Naive thymus-derived CD4-positive, alpha-beta T cell (primary cell): ENCODE measurements around the gene PCDHGB5. TPM values are rescaled to one million over a fixed set of nuclear protein-coding genes. Genes with fewer than 3 reads are reported as not detected.

ENCODE experiments used
- ATAC-seq: fragments of 150-1000 bp; cut with Tn5 transposase; 2 replicates; pipeline ENCODE4 v1.10.0; 2021; ENCODE audit warnings: mild to moderate bottlenecking, moderate library complexity
- CTCF ChIA-PET: fragments of 350-600 bp; sonication (Branson Sonifier 250); formaldehyde crosslinking; loops from one replicate; lab custom pipeline; 2021; ENCODE audit warnings: antibody characterized with exemption; lab: Charles Lee
- POLR2A ChIA-PET: fragments of 350-600 bp; sonication (Branson Sonifier 250); formaldehyde crosslinking; loops from one replicate; lab custom pipeline; 2021; ENCODE audit warnings: antibody characterized with exemption, inconsistent platforms; lab: Charles Lee
- DNase-seq, 9 donors: peaks; one replicate each; pipeline versions ENCODE4 v3.0.0 to v3.0.0-alpha.2; 2020 to 2022; ENCODE audit warnings: mixed read lengths in 1 of 9
- H3K27ac ChIP-seq: one replicate; pipeline ENCODE4 v1.7.0; 2013; ENCODE audit warnings: mild to moderate bottlenecking, low read depth, low read length, moderate library complexity
- H3K27me3 ChIP-seq, 2 donors: one replicate each; pipeline ENCODE4 v1.7.0; 2013; ENCODE audit warnings: low read length in 2 of 2, mild to moderate bottlenecking in 2 of 2, moderate library complexity in 2 of 2; ENCODE audit not compliant: control insufficient read depth in 2 of 2, insufficient read depth in 2 of 2
- H3K36me3 ChIP-seq, 3 experiments: 1 replicate in 2 of 3; 2 replicates in 1 of 3; pipeline ENCODE4 v1.7.0; 2013; ENCODE audit warnings: low read length in 3 of 3, mild to moderate bottlenecking in 3 of 3, moderate library complexity in 1 of 3; ENCODE audit not compliant: insufficient read depth in 3 of 3, control insufficient read depth in 2 of 3
- H3K4me1 ChIP-seq, 2 donors: one replicate each; pipeline ENCODE4 v1.7.0; 2013; ENCODE audit warnings: low read length in 2 of 2, mild to moderate bottlenecking in 2 of 2, moderate library complexity in 1 of 2; ENCODE audit not compliant: control insufficient read depth in 2 of 2, insufficient read depth in 2 of 2
- H3K4me3 ChIP-seq: 2 replicates; pipeline ENCODE4 v1.7.0; 2013; ENCODE audit warnings: mild to moderate bottlenecking, low read length
- H3K9me3 ChIP-seq, 3 experiments: 1 replicate in 2 of 3; 2 replicates in 1 of 3; pipeline ENCODE4 v1.7.0; 2013; ENCODE audit warnings: low read length in 3 of 3; ENCODE audit not compliant: control insufficient read depth in 2 of 3
- H3K27ac Mint-ChIP-seq, 9 donors: one replicate each; pipeline ENCODE4 v1.8.0; 2020 to 2022; ENCODE audit warnings: mixed read lengths in 9 of 9, mild to moderate bottlenecking in 8 of 9, moderate library complexity in 5 of 9, inconsistent platforms in 2 of 9
- H3K27me3 Mint-ChIP-seq, 5 donors: one replicate each; pipeline ENCODE4 v1.8.0; 2021 to 2022; ENCODE audit warnings: mixed read lengths in 5 of 5, mild to moderate bottlenecking in 1 of 5
- H3K36me3 Mint-ChIP-seq, 5 donors: one replicate each; pipeline ENCODE4 v1.8.0; 2020 to 2022; ENCODE audit warnings: mixed read lengths in 5 of 5, mild to moderate bottlenecking in 3 of 5, inconsistent platforms in 1 of 5
- H3K4me1 Mint-ChIP-seq, 7 donors: one replicate each; pipeline ENCODE4 v1.8.0; 2020 to 2022; ENCODE audit warnings: mixed read lengths in 7 of 7, mild to moderate bottlenecking in 3 of 7, inconsistent platforms in 1 of 7
- H3K4me3 Mint-ChIP-seq, 10 donors: one replicate each; pipeline ENCODE4 v1.8.0; 2020 to 2022; ENCODE audit warnings: mild to moderate bottlenecking in 10 of 10, mixed read lengths in 10 of 10, moderate library complexity in 6 of 10, inconsistent platforms in 2 of 10
- H3K9me3 Mint-ChIP-seq, 11 donors: one replicate each; pipeline ENCODE4 v1.8.0; 2020 to 2022; ENCODE audit warnings: mixed read lengths in 11 of 11, mild to moderate bottlenecking in 4 of 11, inconsistent platforms in 1 of 11, moderate library complexity in 1 of 11
- intact Hi-C, 2 donors: fragments of 100-400 bp; cut with micrococcal nuclease; formaldehyde crosslinking; loops; one replicate each; pipeline ENCODE4 v1.15.1; 2023
- polyA plus RNA-seq, 2 donors: library from polyadenylated mRNA; unstranded; fragments of 300-500 nt; fragmentation: Illumina TruSeq; gene quantifications; one replicate each; pipeline ENCODE4 v1.2.3, GENCODE V29; 2021
- total RNA-seq, 6 experiments: library from RNA in 5 of 6; stranded (reverse) in 5 of 6; gene quantifications; 1 replicate in 5 of 6; 2 replicates in 1 of 6; pipeline ENCODE4 v1.2.3 and lab custom pipeline; 2021 to 2026

PCDHGB5 gene
- total and polyA plus RNA-seq, 7 experiments from 2014 or later = 0.09 to 0.49 (median 0.42) TPM

DNA sequence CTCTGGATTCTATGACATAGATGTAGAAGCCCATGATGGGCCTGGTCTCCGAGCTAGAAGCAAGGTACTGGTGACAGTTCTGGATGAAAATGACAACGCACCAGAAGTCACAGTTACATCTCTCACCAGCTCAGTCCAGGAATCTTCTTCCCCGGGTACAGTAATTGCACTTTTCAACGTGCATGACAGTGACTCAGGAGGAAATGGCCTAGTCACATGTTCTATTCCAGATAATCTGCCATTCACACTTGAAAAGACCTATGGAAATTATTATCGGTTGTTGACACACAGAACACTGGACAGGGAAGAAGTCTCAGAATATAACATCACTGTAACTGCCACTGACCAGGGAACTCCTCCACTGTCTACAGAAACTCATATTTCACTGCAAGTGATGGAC lies 41.6 kb upstream of the PCDHGB5 start:
- peaks cover 31 to 90% (median 81%) of the 10 kb centered on the region in 5 donors for H3K27me3 Mint-ChIP-seq
- peaks cover 0 to 7% of the 10 kb centered on the region in 2 donors for H3K27me3 ChIP-seq
- no peak overlapping the region for H3K27ac ChIP-seq
- ATAC-seq (no peak), DNase-seq (no peak)
- H3K9me3 ChIP-seq = peaks cover 0 to 52% (median 0%) of the 10 kb centered on the region in 3 experiments
- peaks cover 8 to 91% (median 49%) of the 10 kb centered on the region in 11 donors for H3K9me3 Mint-ChIP-seq
- no peaks in the 10 kb centered on the region for H3K36me3 ChIP-seq
- ChIA-PET POLR2A (interaction anchor here (1.2 kb wide), 1 partner anchor 36 kb away, joined by 5 read pairs; the partner anchor contains the start of gene TAF7), CTCF (no interaction called here)
- H3K4me1 Mint-ChIP-seq = peaks cover 0 to 5% (median 2%) of the 10 kb centered on the region in 7 donors
- intact Hi-C loops = loop anchor here in 1 of 2 donors (5.0 kb wide), 1 partner anchor 156 kb away; no protein-coding TSS in a partner anchor
- H3K4me3 Mint-ChIP-seq = peak overlapping the region in 2 of 10 donors; percentile 27 to 53
- peaks cover 0 to 31% (median 11%) of the 10 kb centered on the region in 5 donors for H3K36me3 Mint-ChIP-seq
- no peak overlapping the region for H3K27ac Mint-ChIP-seq
- no peaks in the 10 kb centered on the region for H3K4me1 ChIP-seq
- no peak overlapping the region for H3K4me3 ChIP-seq

DNA sequence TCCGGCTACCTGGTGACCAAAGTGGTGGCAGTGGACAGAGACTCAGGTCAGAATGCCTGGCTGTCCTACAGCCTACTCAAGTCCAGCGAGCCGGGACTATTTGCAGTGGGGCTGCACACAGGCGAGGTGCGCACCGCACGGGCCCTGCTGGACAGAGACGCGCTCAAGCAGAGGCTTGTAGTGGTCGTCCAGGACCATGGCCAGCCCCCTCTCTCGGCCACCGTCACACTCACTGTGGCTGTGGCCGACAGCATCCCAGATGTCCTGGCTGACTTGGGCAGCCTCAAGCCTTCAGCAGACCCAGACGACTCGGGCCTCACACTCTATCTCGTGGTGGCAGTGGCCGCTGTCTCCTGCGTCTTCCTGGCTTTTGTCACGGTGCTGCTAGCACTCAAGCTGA lies 40.8 kb upstream of the PCDHGB5 start:
- H3K4me1 Mint-ChIP-seq = peaks cover 0 to 5% (median 2%) of the 10 kb centered on the region in 7 donors
- H3K9me3 Mint-ChIP-seq = peaks cover 8 to 91% (median 50%) of the 10 kb centered on the region in 11 donors
- H3K27me3 Mint-ChIP-seq = peaks cover 35 to 90% (median 81%) of the 10 kb centered on the region in 5 donors
- peaks cover 0 to 33% (median 14%) of the 10 kb centered on the region in 5 donors for H3K36me3 Mint-ChIP-seq
- Histone ChIP-seq H3K36me3 (no peaks in the 10 kb centered on the region), H3K9me3 (peaks cover 0 to 52% (median 0%) of the 10 kb centered on the region in 3 experiments), H3K4me1 (no peaks in the 10 kb centered on the region), H3K4me3 (no peak overlapping the region), H3K27ac (no peak overlapping the region), H3K27me3 (peaks cover 0 to 7% of the 10 kb centered on the region in 2 donors)
- CTCF ChIA-PET = no interaction called here
- POLR2A ChIA-PET = no interaction called here
- DNase-seq (no peak), ATAC-seq (no peak)
- H3K4me3 Mint-ChIP-seq = no peak overlapping the region
- no peak overlapping the region for H3K27ac Mint-ChIP-seq
- intact Hi-C loops = loop anchor here in 1 of 2 donors (5.0 kb wide), 1 partner anchor 155 kb away; no protein-coding TSS in a partner anchor

DNA sequence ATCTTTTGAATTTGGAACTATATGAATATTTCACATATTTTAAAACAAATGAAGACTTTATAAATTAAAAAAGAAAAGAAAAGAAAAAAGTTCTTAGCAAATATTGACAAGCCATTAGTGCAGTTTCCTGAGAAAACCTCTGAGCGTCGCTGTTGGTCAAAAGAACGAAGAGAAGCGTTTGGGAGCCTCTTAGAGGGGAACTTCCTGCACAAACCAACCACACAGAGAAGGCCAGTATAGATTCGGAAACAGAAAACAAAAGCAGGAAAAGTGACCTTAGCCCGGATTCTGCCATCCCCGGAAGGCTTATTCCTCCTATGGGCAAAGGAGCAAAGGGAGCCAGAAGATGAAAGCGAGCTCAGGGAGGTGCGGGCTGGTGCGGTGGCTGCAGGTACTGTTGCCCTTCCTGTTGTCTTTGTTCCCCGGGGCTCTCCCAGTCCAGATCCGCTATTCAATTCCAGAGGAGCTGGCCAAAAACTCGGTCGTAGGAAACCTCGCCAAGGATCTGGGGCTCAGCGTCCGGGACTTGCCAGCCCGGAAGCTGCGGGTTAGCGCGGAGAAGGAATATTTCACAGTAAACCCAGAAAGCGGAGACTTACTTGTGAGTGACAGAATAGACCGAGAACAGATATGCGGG lies 37.8 kb upstream of the PCDHGB5 start, which contains the start of gene PCDHGB2:
Gene PCDHGB2, plus strand, starts transcription at position 205 of the 637 bp plus-strand sequence. Its CDS starts 142 bp downstream, at position 347.
- Histone ChIP-seq H3K27me3 (peaks cover 5 to 19% of the 10 kb centered on the region in 2 donors), H3K4me1 (no peaks in the 10 kb centered on the region), H3K4me3 (peak within 1 kb of the TSS; percentile 43), H3K36me3 (no peaks in the 10 kb centered on the region), H3K9me3 (peaks cover 0 to 62% (median 0%) of the 10 kb centered on the region in 3 experiments), H3K27ac (no peak within 1 kb of the TSS)
- Mint-ChIP-seq H3K36me3 (peaks cover 6 to 36% (median 18%) of the 10 kb centered on the region in 5 donors), H3K4me1 (peaks cover 0 to 6% (median 3%) of the 10 kb centered on the region in 7 donors), H3K27ac (peak within 1 kb of the TSS in 3 of 9 donors; percentile 48 to 57 (median 56)), H3K4me3 (peak within 1 kb of the TSS; percentile 33 to 87 (median 78)), H3K9me3 (peaks cover 20 to 92% (median 59%) of the 10 kb centered on the region in 11 donors), H3K27me3 (peaks cover 37 to 90% (median 87%) of the 10 kb centered on the region in 5 donors)
- ATAC-seq = peak; percentile 54
- ChIA-PET POLR2A (no interaction called here), CTCF (no interaction called here)
- intact Hi-C loops = loop anchor here in 1 of 2 donors (1.0 to 10.0 kb wide), 6 partner anchors 57 to 205 kb away; partner anchors contain the start of gene PCDHGB7
- peak in 1 of 9 donors; percentile 22 for DNase-seq

- Histone ChIP-seq H3K36me3 (no peaks in the 10 kb centered on the region), H3K27me3 (peaks cover 5 to 24% of the 10 kb centered on the region in 2 donors), H3K4me3 (peak overlapping the region; percentile 43), H3K4me1 (no peaks in the 10 kb centered on the region), H3K9me3 (peaks cover 0 to 62% (median 0%) of the 10 kb centered on the region in 3 experiments), H3K27ac (no peak overlapping the region)
- DNase-seq (no peak), ATAC-seq (no peak)
- Mint-ChIP-seq H3K27me3 (peaks cover 45 to 90% (median 88%) of the 10 kb centered on the region in 5 donors), H3K36me3 (peaks cover 8 to 39% (median 22%) of the 10 kb centered on the region in 5 donors), H3K4me1 (peaks cover 0 to 6% (median 3%) of the 10 kb centered on the region in 7 donors), H3K9me3 (peaks cover 20 to 92% (median 63%) of the 10 kb centered on the region in 11 donors), H3K27ac (peak overlapping the region in 1 of 9 donors; percentile 57), H3K4me3 (peak overlapping the region in 3 of 10 donors; percentile 9 to 87 (median 81))
- CTCF ChIA-PET = no interaction called here
- intact Hi-C loops = loop anchor here in 1 of 2 donors (5.0 to 10.0 kb wide), 2 partner anchors 57 to 126 kb away; partner anchors contain the start of gene PCDHGB7
- POLR2A ChIA-PET = no interaction called here
These were observed 37.1 kb upstream of the PCDHGB5 start for GRCh38 chr5:141360685-141361084.

GRCh38 chr5:141362719-141363118 lies 35.0 kb upstream of the PCDHGB5 start:
- intact Hi-C loops = loop anchor here in 1 of 2 donors (5.0 to 10.0 kb wide), 2 partner anchors 55 to 128 kb away; partner anchors contain the start of gene PCDHGB7
- ChIA-PET POLR2A (no interaction called here), CTCF (interaction anchor here (0.5 kb wide), 1 partner anchor 47 kb away, joined by 7 read pairs; no protein-coding TSS in a partner anchor)
- Mint-ChIP-seq H3K9me3 (peaks cover 16 to 89% (median 66%) of the 10 kb centered on the region in 11 donors), H3K4me1 (peaks cover 0 to 6% (median 3%) of the 10 kb centered on the region in 7 donors), H3K4me3 (peak overlapping the region in 2 of 10 donors; percentile 2 to 13), H3K27ac (peak overlapping the region in 2 of 9 donors; percentile 22 to 70), H3K36me3 (peaks cover 8 to 42% (median 19%) of the 10 kb centered on the region in 5 donors), H3K27me3 (peaks cover 48 to 88% (median 83%) of the 10 kb centered on the region in 5 donors)
- no peak overlapping the region for H3K27ac ChIP-seq
- DNase-seq (no peak), ATAC-seq (no peak)
- H3K4me1 ChIP-seq = no peaks in the 10 kb centered on the region
- H3K9me3 ChIP-seq = peaks cover 0 to 54% (median 0%) of the 10 kb centered on the region in 3 experiments
- H3K36me3 ChIP-seq = no peaks in the 10 kb centered on the region
- no peak overlapping the region for H3K4me3 ChIP-seq
- H3K27me3 ChIP-seq = peaks cover 5 to 27% of the 10 kb centered on the region in 2 donors

GRCh38 chr5:141363952-141364660 lies 33.6 kb upstream of the PCDHGB5 start, which contains the start of gene PCDHGA5:
PCDHGA5 (plus strand) TSS chr5:141364162; CDS start chr5:141364331, 169 bp downstream.
- Mint-ChIP-seq H3K4me3 (peak within 1 kb of the TSS in 2 of 10 donors; percentile 9 to 21), H3K9me3 (peaks cover 12 to 93% (median 64%) of the 10 kb centered on the region in 11 donors), H3K4me1 (peaks cover 0 to 6% (median 3%) of the 10 kb centered on the region in 7 donors), H3K27ac (peak within 1 kb of the TSS in 2 of 9 donors; percentile 23 to 74), H3K27me3 (peaks cover 52 to 91% (median 84%) of the 10 kb centered on the region in 5 donors), H3K36me3 (peaks cover 8 to 37% (median 19%) of the 10 kb centered on the region in 5 donors)
- Histone ChIP-seq H3K36me3 (no peaks in the 10 kb centered on the region), H3K9me3 (peaks cover 0 to 54% (median 0%) of the 10 kb centered on the region in 3 experiments), H3K4me1 (no peaks in the 10 kb centered on the region), H3K4me3 (no peak within 1 kb of the TSS), H3K27ac (no peak within 1 kb of the TSS), H3K27me3 (peaks cover 5 to 32% of the 10 kb centered on the region in 2 donors)
- no peak for DNase-seq
- ChIA-PET POLR2A (no interaction called here), CTCF (no interaction called here)
- no peak for ATAC-seq
- intact Hi-C loops = loop anchor here in 1 of 2 donors (5.0 to 10.0 kb wide), 2 partner anchors 53 to 129 kb away; partner anchors contain the start of gene PCDHGB7
